Brain microvascular endothelial cell (primary cell): ENCODE results near the gene HPSE.
"Not testable (repeated sequence)": the region's sequence is repeated elsewhere in the genome, so short reads cannot be mapped to it uniquely, and the experiment has no call there.

ENCODE experiments used
- DNase-seq: peaks from one replicate; pipeline ENCODE4 v3.0.0-alpha.2; 2020
- H3K27ac ChIP-seq: fragments of 250-450 bp; sonication (Bioruptor Pico); 2 replicates; pipeline ENCODE4 v1.5.1; 2020; ENCODE audit warnings: mild to moderate bottlenecking, moderate library complexity
- H3K27me3 ChIP-seq: fragments of 250-450 bp; sonication (Bioruptor Pico); replicated peaks from 2 replicates; pipeline ENCODE4 v1.5.1; 2020; ENCODE audit warnings: mild to moderate bottlenecking
- H3K36me3 ChIP-seq: fragments of 250-450 bp; sonication (Bioruptor Pico); replicated peaks from 2 replicates; pipeline ENCODE4 v1.5.1; 2020; ENCODE audit warnings: mild to moderate bottlenecking
- H3K4me3 ChIP-seq: 2 replicates; pipeline ENCODE4 v1.5.1; 2011; ENCODE audit warnings: low read depth, mild to moderate bottlenecking, control low read depth, low read length, moderate library complexity
- CTCF ChIP-seq: IDR thresholded peaks from 2 replicates; pipeline ENCODE4 v1.5.1; 2011; ENCODE audit warnings: low read depth, mild to moderate bottlenecking, moderate library complexity, low read length, control low read depth, inconsistent platforms; ENCODE audit errors: missing control alignments
- in situ Hi-C: cut with HindIII; loops from 2 replicates; pipeline ENCODE4 v1.10.0; 2017; ENCODE audit warnings: low sequenced_read_pairs, low pct_ligation_motif_present

Gene HPSE

GRCh38 chr4:83307920-83308319, 26.7 kb downstream of the HPSE start:
- H3K4me3 ChIP-seq = no peak overlapping the region
- H3K36me3 ChIP-seq = no peaks in the 10 kb centered on the region
- no peaks in the 10 kb centered on the region for H3K27me3 ChIP-seq
- H3K27ac ChIP-seq = no peak overlapping the region
- no peak for DNase-seq
- TF ChIP-seq CTCF = no peak
- in situ Hi-C loops = no loop called here

GRCh38 chr4:83305187-83305586, 29.5 kb downstream of the HPSE start:
- in situ Hi-C loops = no loop called here
- Histone ChIP-seq H3K27ac (no peak overlapping the region), H3K27me3 (no peaks in the 10 kb centered on the region), H3K4me3 (no peak overlapping the region), H3K36me3 (no peaks in the 10 kb centered on the region)
- TF ChIP-seq CTCF = no peak
- no peak for DNase-seq

GRCh38 chr4:83297548-83298260, 36.9 kb downstream of the HPSE start:
- Histone ChIP-seq H3K27ac (no peak overlapping the region), H3K4me3 (no peak overlapping the region), H3K36me3 (no peaks in the 10 kb centered on the region), H3K27me3 (no peaks in the 10 kb centered on the region)
- TF ChIP-seq CTCF = no peak
- in situ Hi-C loops = no loop called here
- no peak for DNase-seq

- H3K36me3 ChIP-seq = no peaks in the 10 kb centered on the region
- H3K4me3 ChIP-seq = no peak overlapping the region
- H3K27ac ChIP-seq = no peak overlapping the region
- no peak for TF ChIP-seq CTCF
- in situ Hi-C loops = no loop called here
- DNase-seq = no peak
- no peaks in the 10 kb centered on the region for H3K27me3 ChIP-seq
These were observed 41.2 kb downstream of the HPSE start for GRCh38 chr4:83293305-83294046.

GRCh38 chr4:83290059-83290774, 44.4 kb downstream of the HPSE start:
- DNase-seq, H3K27me3 ChIP-seq, H3K27ac ChIP-seq, H3K36me3 ChIP-seq, in situ Hi-C loops, H3K4me3 ChIP-seq: not testable (repeated sequence)

GRCh38 chr4:83288381-83288780, 46.3 kb downstream of the HPSE start:
- in situ Hi-C loops, H3K27ac ChIP-seq, H3K4me3 ChIP-seq, H3K27me3 ChIP-seq, H3K36me3 ChIP-seq, DNase-seq: not testable (repeated sequence)
